HG02588 (cell line): ENCODE data around the gene MED14.
A peak's percentile ranks its signal among the peaks of the same experiment; 100 is the strongest.

Source experiments
- ATAC-seq: cut with Tn5 transposase; IDR thresholded peaks from one replicate; pipeline ENCODE4 v1.9.1; 2021; ENCODE audit warnings: mild to moderate bottlenecking, moderate library complexity; ENCODE audit not compliant: unreplicated experiment

Gene MED14

GRCh38 chrX:40671126-40671525, 64.2 kb downstream of the MED14 start:
- ATAC-seq: no peak

- no peak for ATAC-seq
Observed at GRCh38 chrX:40663880-40664630, 71.3 kb downstream of the MED14 start.

GRCh38 chrX:40663078-40663740, 72.1 kb downstream of the MED14 start:
- ATAC-seq: no peak

GRCh38 chrX:40661489-40661888, 73.9 kb downstream of the MED14 start:
- ATAC-seq: no peak

- no peak for ATAC-seq
Observed at GRCh38 chrX:40660381-40660780, 75.0 kb downstream of the MED14 start.

- ATAC-seq: no peak
Observed at GRCh38 chrX:40653535-40653934, 81.8 kb downstream of the MED14 start.

- ATAC-seq: no peak
Observed at GRCh38 chrX:40652664-40653063, 82.7 kb downstream of the MED14 start.

GRCh38 chrX:40651620-40652223, 83.6 kb downstream of the MED14 start:
- no peak for ATAC-seq

- ATAC-seq: peak; percentile 75
Observed at GRCh38 chrX:40647307-40648197, 87.8 kb downstream of the MED14 start, which contains the start of gene CXorf38. Gene CXorf38, minus strand, starts transcription at chrX:40647561. Its CDS starts 41 bp downstream, at chrX:40647520.

- ATAC-seq: peak; percentile 26
Observed at GRCh38 chrX:40646489-40647306, 88.6 kb downstream of the MED14 start.

GRCh38 chrX:40644821-40645358, 90.5 kb downstream of the MED14 start:
- no peak for ATAC-seq

- no peak for ATAC-seq
Observed at GRCh38 chrX:40644176-40644575, 91.2 kb downstream of the MED14 start.

GRCh38 chrX:40637687-40638086, 97.7 kb downstream of the MED14 start:
- no peak for ATAC-seq

GRCh38 chrX:40632199-40632598, 103.1 kb downstream of the MED14 start:
- no peak for ATAC-seq

GRCh38 chrX:40628506-40628905, 106.8 kb downstream of the MED14 start:
- ATAC-seq: no peak

- no peak for ATAC-seq
Observed at GRCh38 chrX:40625294-40625693, 110.0 kb downstream of the MED14 start.

- no peak for ATAC-seq
Observed at GRCh38 chrX:40623665-40624064, 111.7 kb downstream of the MED14 start.

GRCh38 chrX:40623139-40623536, 112.2 kb downstream of the MED14 start, which contains the start of gene MPC1L:
Gene MPC1L, plus strand, starts transcription at chrX:40623428. Its CDS starts 138 bp downstream, at chrX:40623566.
- no peak for ATAC-seq

GRCh38 chrX:40622479-40623138, 112.7 kb downstream of the MED14 start:
- no peak for ATAC-seq
